HG02970 (cell line): ENCODE measurements around the gene NDC80.

Experiments
- ATAC-seq: cut with Tn5 transposase; IDR thresholded peaks from one replicate; pipeline ENCODE4 v1.9.1; 2021; ENCODE audit warnings: mild to moderate bottlenecking, moderate library complexity, moderate number of reproducible peaks; ENCODE audit not compliant: unreplicated experiment, low FRiP score

The NDC80 gene

DNA sequence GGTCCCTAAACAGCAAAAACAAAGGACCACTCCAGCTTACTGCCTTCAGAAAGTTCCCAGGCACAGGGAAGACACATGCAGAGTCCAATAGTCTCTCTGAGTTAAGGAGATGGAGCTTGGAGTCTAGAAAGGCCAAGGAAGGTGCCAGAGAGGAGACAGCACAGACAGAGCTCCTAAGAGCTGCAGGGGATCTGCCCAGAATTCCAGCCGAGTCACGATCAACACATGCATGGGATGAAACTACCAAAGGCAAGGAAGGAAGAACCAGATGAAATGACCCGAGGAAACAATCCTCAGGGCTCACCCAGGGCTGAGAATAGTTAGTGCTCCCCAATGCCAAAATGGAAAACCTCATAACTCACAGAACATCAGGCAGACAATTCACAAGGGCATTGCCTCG, 15.5 kb upstream of the NDC80 start:
- no peak for ATAC-seq

DNA sequence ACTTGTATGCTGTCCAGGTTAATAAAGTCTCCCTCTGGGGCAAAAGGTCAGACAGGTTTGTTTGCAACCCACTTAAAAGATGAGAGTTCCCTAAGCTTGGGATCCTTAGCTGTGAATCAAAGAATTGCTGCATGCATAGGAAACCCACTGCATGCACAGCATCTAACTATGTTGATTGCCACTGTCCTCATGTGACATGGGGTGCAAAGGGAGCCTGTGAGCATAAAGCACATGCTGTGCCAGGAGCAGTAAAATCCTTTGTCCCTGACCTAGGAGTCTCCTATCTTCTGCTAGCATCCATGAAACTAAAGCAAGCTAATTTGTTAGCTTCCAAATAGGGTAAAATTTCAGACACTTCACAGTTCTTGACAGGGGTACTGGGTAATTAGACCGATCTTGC, 13.8 kb upstream of the NDC80 start:
- ATAC-seq: no peak

DNA sequence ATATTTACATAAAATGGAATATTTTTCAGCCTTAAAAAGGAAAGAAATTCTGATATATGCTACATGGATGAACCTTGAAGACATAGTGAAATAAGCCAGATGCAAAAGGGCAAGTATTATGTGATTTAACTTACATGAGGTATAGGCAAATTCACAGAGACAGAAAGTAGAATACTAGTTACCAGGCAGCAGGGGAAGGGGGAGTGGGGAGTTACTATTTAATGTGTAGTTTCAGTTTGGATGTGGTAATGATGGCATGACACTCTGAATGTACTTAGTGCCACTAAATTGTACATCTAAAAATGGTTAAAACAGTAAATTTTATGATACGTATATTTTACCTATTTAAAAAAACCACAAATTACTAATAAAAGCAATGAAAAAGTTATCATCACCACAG, 12.1 kb upstream of the NDC80 start:
- no peak for ATAC-seq

DNA sequence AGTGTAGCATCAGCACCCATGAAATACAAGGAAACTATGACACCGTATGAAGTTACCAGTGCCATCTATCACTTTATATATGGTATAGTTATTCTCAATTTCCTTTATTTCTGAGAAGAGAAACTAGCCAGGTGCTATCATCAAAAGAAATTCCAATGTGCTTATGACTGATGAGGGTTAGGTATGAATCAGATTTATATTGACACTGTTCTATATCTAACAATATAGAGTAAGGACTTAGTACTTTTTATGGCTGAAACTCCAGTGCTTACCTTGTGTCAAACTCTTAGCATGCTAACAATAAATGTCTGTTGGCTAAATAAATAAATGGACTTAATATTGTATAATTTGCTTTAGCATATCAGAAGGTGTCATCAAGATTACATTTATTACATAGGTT, 7.0 kb upstream of the NDC80 start:
- ATAC-seq: no peak

DNA sequence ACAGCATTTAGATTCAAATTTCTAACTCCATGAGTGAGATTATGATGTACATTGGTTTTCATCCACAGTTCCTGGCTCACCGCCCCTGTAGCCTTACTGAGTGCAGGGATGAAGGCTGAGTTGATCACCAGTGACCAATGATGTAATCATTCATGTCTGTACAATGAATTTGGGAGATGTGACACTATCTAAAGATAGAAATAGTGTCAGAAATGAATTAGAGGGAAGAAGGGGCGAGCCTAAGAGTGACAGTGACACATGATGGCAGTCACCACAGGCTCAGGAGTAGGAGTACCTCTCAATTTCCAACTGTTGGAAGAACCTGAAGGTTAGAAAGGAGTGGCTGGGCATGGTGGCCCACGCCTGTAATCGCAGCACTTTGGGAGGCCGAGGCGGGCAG, 3.2 kb upstream of the NDC80 start:
- ATAC-seq: no peak

DNA sequence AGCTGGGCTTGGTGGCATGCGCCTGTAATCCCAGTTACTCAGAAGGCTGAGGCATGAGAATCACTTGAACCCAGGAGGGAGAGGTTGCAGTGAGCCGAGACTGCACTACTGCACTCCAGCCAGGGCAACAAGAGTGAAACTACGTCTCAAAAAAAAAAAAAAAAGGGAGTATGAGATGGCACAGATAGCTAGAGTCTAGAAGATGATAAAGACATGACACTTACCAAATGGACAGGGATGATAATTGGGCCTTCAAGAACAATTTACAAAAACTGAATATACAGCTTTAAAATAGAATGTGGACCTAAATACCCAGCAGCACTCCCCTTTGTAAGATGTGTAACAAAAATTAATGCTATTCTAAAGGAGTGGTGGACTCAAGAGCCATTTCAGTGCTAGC, 2.8 kb upstream of the NDC80 start:
- no peak for ATAC-seq

DNA sequence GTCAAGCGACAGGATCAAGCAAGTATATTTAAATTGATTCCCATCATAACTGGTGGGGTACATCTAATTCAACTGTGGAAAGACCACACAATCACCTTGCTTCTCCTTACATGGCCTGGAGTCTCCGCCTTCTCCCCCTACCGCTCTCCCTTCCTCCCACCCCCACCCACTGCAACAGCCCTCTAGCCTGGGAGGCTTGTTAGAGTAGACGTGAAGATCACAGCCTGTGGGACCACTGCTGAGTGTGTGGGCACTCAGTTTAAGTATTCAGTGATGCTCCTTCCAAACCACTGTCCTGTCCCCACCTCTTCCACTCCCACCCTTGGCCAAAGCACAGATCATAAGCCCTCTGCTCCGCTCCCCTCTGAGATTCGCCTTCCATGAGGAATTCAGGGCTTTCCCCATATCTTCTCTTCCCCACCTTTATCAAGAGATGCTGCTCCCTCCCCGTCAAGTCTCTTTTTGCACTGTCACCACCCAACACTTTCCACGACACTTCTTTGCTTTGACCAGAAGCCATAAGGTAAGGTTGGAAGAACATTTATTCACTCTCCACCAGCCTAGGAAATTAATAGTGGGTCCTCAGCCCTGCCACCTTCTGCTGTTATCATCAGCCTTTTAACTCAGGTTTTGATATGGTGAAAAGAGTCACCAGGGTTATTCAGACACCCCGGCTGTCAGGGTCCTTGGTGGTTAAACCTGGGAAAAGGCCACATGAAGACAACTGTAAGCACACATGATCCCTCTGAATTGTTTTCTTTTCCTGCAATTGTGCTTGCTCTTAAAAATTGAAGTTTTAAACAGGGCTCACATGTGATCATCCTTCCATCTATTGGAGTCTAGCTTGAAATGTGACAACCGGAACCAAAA, 1.8 kb upstream of the NDC80 start:
- no peak for ATAC-seq

DNA sequence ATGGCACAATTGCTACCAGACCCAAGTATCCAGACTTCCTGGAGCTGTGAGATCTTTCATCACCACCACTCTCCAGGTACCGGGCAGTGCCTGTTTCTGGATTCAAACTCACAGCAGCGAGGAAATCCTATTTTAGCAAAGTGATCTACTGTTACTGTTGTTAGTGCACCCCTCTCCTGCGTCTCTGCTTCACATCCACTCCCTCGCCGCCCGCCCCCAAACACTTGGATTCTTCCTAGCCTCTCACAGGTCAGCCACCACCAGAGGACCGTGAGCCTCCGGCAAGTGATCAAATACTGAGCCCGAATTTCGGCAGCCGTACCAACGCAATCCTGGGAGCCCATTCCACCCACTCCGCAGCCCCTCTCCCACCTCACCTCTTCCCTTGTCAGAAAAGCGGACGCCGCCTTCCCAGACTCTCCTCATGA, 571 bp upstream of the NDC80 start:
- ATAC-seq: peak; percentile 39

DNA sequence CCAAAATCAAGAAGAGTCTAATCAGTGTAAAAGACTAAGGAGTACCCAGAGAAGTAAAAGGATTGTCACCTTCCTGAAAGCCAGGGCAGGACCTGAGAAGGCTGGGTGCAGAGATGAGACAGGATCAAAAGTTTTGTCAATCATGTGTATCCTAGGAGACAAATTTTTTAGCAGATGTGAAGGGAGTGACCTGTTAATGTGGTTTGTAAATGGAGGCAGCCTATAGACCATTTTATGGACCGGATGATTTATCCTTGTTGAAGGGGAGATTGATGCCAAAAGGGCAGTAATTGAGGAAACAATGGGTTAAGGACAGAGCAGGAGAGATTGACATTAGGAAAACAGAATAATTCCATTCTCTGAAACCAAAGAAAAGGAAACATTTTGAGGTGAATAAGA, 813 bp downstream of the NDC80 start:
- ATAC-seq: no peak

DNA sequence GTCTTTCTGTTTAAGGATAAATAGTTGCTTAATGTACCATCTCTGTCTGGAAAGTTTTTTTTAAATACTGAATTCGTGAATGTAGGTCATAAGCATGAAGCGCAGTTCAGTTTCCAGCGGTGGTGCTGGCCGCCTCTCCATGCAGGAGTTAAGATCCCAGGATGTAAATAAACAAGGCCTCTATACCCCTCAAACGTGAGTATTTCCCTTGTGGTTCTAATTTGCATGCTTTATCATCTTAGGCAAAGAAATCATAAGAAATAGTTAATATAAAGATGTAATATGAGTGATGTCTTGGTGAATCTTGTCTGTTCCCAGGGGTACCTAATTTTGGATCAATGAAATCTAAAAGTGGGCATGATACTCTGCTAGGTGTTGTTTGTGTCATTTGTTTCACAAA, 1.5 kb downstream of the NDC80 start:
- no peak for ATAC-seq

DNA sequence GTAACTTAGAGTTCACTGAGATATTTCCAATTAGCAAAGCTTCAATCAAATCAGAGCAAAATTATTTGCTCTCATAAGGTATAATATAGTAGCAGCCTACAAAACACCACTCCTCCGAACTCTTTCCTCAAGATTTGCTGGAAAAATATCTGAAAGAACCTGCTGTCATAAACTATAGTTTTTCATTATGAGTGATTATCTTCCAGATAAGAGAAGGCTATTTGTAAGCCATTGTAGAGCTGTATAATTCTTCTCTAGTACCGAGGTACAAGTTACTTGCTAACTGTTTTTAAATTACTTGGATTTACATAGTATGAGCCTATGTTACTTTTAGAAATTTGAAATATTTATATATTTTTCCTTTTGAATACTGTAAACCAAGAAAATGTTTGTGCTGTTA, 2.1 kb downstream of the NDC80 start:
- no peak for ATAC-seq

DNA sequence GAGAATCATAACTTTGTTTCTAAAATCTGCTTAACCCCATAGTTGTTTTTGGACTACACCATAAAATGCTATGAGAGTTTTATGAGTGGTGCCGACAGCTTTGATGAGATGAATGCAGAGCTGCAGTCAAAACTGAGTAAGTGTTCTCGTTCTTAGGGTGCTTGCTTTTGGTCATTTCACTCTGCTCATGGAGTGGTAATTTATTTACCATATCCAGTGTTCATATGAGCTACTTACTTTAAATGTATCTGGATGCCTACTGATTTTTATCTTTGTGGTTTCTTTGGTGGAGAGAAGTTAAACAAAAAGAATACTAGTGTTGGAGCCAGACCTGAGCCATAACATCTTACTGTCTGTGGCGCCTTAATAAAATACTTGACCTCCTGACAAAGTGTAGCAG, 16.4 kb downstream of the NDC80 start:
- ATAC-seq: no peak

DNA sequence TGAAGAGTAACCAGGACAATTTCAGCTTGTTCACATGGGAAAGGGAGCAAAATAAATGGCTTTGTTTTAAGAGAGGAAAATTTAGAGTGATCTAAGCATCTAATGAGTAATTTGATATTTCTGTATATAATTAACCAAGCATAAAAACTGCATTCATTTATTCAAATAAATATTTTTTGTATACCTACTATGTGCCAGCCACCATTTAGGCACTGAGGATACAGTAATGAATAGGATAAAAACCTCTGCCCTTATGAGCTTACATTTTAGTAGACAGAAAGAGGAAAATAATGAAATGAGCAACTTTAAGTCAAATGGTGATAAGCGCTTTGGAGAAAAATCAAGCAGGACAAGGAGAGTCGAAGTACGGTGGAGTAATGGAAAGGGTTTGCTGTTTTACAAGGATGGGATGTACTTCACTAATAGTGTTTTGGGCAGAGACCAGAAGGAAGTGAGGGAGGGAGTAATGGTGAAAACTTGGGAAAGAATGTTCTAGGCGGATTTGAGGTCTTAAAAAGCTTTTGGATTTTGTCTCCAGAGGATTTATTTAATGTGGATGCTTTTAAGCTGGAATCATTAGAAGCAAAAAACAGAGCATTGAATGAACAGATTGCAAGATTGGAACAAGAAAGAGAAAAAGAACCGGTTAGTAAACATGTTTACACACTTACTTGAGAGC, 17.4 kb downstream of the NDC80 start:
- ATAC-seq: no peak

DNA sequence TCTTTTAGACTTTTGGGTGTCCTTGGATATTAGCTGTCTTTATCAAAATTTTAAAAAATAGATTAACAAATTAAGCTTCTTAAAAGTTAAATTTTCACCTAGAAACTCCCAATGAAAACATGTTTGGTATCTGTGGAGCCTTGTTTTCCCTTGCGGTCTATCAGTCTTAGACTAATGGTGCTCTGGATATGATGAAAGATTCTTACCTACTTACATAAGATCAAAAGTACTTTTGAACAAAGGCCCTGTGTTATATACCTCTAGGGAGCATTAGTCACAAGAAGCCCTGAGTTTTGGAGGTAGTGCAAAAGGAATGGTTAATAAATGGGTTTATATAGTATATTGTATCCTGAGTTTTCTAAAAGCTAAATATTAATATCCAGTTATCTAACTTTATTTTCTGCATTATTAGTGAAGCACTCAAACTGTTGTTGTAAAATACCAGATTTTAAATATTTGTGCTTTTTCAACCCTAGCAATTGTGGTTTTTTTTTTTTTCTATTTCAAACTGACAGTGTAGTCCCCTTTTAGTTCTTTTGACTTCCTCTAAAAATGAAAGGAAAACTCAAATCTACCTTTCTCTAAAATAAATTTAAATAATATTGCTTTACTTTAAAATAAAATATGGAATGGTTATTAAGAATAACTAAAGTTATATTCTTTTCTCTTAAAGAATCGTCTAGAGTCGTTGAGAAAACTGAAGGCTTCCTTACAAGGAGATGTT, 18.1 kb downstream of the NDC80 start:
- no peak for ATAC-seq

DNA sequence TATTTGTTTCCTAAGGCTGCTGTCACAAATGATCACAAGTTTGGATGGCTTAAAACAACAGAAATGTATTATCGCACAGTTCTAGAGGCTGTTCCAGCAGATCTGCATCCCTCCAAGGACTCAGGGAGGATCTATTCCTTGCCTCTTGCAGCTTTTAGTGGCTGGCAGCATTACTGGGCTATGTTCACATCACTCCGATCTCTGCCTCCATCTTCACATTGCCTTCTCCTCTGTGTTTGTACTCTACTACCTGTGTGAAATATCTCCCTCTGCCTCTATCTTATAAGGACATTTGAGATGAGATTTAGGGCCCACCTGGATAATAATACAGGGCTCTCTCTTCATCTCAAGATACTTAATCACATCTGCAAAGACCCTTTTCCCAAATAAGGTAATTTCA, 18.9 kb downstream of the NDC80 start:
- no peak for ATAC-seq

DNA sequence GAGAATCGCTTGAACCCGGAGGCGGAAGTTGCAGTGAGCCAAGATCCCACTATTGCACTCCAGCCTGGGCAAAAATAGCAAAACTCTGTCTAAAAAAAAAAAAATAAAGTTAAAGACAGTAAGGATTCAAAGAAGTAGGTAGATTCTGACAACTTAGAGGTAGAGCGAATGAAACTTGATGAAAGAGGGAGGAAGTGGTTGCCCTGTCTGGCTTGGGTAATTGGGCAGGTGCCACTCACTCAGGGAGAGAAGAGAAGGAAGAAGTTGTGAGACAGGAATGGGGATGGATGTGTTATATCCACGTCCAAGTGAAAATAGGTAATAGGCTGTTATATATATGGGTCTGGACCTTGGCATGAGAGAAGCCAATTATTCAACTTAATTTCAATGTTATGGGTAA, 26.3 kb downstream of the NDC80 start:
- ATAC-seq: no peak

DNA sequence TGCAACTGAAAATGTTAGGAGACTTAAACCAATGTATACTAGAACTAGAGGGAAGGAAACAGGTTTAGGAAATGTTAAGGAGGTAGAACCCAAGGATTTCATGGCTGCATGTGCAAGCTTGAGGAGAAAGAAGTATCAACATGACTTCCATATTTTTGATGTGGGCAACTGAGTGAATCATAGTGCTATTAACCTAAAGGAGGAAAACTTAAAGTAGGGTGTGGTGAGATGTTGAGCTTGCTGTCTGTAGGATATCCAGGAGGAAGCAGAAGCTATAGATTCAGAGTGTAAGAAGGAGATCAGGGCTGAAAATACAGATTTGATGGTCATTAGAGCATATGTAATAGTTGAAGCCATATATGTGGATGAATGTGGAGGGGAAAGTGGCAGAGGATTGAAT, 31.5 kb downstream of the NDC80 start:
- ATAC-seq: no peak

DNA sequence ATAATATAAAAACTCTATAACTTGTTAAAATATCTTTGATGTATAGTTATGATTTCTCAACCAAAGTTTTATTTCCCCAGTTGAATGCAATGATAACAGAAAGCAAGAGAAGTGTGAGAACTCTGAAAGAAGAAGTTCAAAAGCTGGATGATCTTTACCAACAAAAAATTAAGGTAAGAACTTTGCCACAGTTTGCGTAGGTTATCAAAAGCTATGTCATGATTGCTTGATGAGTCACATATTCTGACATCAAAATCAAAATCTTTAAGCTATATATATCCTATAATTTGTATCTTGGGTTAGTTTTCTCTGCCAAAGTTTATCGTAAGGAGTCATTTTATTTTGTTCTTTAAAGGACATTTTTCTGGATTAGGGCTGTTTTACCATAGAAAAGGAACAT, 35.0 kb downstream of the NDC80 start:
- ATAC-seq: no peak

DNA sequence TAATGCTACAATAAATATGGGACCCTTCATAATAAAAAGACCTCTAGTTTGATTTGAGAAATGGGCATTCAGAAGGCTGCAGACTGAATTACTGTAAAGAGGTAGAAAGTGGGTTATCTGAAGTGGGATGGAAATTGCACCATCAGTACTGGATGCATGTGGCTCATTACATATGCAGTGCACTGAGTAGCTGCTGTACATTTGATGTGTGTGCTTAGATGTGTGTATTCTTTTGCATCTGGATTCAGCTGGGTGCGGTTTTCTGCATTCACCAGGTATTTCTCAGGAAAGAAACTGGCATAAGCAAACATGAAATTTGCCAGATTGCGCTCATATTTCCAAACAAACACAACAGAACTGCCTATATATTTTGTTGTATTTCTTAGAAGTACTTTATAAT, 38.2 kb downstream of the NDC80 start:
- ATAC-seq: no peak

DNA sequence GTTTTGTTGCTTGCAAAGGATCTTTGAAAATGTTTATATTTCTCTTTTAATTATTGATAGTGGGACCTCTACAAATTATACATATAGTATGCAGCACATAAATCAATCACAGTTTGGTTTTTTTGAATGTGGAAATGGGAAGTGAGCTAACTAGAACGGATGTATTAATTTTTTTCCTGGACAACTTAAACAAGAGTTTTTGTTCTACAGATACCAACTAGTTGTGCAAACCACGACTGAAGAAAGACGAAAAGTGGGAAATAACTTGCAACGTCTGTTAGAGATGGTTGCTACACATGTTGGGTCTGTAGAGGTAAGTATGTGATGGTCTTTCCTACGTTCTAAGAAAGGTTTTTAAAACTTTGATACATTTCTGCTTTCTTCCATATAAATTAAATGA, 39.2 kb downstream of the NDC80 start:
- no peak for ATAC-seq

DNA sequence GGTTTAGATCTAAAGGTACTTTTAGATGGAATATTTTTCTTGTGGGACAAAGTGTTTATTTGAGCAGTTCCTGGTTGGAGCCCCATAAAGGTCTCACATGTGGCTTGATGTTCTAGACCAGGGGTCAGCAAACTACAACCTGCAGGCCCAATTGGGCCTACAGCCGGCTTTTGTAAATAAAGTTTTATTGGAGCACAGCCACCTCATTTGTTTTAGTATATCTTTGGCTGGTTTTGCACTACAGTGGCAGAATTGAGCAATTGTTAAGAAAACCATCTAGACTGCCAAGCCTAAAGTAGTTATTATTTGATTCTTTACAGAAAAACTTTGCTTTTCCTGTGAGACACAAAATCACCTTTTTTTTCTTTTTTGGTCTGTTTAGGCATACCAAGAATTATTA, 41.6 kb downstream of the NDC80 start:
- no peak for ATAC-seq
